Dedifferentiated amniotic fluid mesenchymal stem cell (primary cell): ENCODE measurements around the gene MMP2.

Source experiments
- DNase-seq: peaks from one replicate; pipeline ENCODE4 v3.0.0-alpha.2; 2016; ENCODE audit errors: extremely low spot score

MMP2 gene

GRCh38 chr16:55494994-55495421 lies 16.0 kb downstream of the MMP2 start:
- peak; percentile 94 for DNase-seq

- DNase-seq = no peak
Observed at GRCh38 chr16:55495616-55496289, 16.8 kb downstream of the MMP2 start.

- no peak for DNase-seq
Observed at GRCh38 chr16:55496509-55497145, 17.6 kb downstream of the MMP2 start.

GRCh38 chr16:55497558-55497957 lies 18.6 kb downstream of the MMP2 start:
- DNase-seq = no peak

DNA sequence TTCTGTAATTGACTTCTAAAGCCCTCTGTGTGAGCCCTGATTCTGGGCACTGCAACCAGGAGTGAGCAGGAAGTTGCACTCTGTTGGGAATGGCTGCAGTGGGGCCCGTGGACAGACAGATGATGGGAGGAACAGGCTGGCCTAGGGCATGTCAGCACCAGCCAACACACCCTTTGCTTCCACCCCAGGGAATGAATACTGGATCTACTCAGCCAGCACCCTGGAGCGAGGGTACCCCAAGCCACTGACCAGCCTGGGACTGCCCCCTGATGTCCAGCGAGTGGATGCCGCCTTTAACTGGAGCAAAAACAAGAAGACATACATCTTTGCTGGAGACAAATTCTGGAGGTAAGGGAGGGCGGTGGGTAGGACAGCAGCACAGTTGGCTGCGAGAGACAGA lies 19.1 kb downstream of the MMP2 start:
- no peak for DNase-seq

- no peak for DNase-seq
Observed at GRCh38 chr16:55499281-55499680, 20.3 kb downstream of the MMP2 start.

- DNase-seq = peak; percentile 98
Observed at GRCh38 chr16:55499951-55500529, 21.0 kb downstream of the MMP2 start.

- DNase-seq = peak; percentile 50
Observed at GRCh38 chr16:55500530-55501011, 21.6 kb downstream of the MMP2 start.

GRCh38 chr16:55501549-55502322 lies 22.7 kb downstream of the MMP2 start:
- no peak for DNase-seq

DNA sequence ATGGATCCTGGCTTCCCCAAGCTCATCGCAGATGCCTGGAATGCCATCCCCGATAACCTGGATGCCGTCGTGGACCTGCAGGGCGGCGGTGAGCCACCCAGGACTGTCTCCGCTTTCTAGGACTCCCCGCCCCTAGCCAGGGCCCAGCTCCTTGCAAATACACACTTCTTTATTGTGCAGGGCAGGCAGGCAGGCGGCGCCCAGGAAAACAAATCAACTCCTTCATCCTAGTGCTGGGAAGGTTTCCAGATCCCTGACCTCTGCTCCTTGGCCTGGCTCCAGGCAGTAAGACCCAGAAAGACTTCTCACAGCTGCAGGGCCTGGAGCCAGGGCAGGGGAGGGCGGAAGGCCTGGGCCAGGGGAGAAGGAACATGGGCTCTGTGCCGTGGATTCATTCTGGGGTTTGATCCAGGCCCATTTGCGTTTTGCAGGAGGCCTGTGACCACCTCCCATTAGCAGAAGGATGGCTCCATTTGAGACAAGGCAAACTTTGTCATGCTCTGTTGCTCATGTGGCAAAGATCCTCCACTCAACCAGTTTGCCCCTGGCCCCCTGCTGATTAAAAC lies 23.9 kb downstream of the MMP2 start:
- peak; percentile 44 for DNase-seq

DNA sequence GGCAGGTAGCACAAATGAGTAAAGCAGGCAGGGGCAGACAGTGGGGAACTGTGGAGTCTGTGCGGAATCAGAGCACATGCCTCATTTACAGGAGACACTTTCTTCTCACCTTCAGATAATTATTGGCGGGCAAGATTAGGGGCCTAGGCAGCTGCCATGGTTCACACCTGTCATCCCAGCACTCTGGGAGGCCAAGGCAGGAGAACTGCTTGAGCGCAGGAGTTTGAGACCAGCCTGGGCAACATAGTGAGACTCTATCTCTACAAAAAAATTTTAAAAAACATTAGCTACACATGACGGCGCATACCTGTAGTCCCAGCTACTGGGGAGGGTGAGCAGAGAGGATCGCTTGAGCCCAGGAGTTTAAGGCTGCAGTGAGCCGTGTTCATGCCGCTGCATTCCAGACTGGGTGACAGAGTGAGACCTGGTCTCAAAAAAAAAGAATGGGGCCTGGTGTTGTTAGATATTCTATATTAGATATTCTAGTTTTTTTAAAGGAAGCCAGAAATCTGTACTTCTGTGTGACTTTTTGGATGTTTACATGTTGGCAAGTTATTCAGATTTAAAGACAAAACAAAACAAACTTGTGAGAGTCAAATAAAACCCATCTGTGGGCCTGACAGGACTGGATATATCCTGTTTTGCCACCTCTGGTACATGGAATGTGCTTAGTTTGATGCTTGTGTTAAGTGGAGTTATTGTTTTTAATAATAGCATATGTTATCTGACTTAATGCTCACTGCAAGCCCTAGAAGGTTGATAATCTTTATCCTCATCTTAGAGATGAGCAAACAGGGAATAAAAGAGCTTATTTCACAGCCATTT lies 24.9 kb downstream of the MMP2 start:
- no peak for DNase-seq

DNA sequence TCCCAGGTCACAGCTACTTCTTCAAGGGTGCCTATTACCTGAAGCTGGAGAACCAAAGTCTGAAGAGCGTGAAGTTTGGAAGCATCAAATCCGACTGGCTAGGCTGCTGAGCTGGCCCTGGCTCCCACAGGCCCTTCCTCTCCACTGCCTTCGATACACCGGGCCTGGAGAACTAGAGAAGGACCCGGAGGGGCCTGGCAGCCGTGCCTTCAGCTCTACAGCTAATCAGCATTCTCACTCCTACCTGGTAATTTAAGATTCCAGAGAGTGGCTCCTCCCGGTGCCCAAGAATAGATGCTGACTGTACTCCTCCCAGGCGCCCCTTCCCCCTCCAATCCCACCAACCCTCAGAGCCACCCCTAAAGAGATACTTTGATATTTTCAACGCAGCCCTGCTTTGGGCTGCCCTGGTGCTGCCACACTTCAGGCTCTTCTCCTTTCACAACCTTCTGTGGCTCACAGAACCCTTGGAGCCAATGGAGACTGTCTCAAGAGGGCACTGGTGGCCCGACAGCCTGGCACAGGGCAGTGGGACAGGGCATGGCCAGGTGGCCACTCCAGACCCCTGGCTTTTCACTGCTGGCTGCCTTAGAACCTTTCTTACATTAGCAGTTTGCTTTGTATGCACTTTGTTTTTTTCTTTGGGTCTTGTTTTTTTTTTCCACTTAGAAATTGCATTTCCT lies 26.5 kb downstream of the MMP2 start:
- DNase-seq = no peak

- DNase-seq = no peak
Observed at GRCh38 chr16:55506083-55506482, 27.1 kb downstream of the MMP2 start.

- DNase-seq = no peak
Observed at GRCh38 chr16:55506708-55507107, 27.7 kb downstream of the MMP2 start.

- no peak for DNase-seq
Observed at GRCh38 chr16:55508271-55508921, 29.4 kb downstream of the MMP2 start.

DNA sequence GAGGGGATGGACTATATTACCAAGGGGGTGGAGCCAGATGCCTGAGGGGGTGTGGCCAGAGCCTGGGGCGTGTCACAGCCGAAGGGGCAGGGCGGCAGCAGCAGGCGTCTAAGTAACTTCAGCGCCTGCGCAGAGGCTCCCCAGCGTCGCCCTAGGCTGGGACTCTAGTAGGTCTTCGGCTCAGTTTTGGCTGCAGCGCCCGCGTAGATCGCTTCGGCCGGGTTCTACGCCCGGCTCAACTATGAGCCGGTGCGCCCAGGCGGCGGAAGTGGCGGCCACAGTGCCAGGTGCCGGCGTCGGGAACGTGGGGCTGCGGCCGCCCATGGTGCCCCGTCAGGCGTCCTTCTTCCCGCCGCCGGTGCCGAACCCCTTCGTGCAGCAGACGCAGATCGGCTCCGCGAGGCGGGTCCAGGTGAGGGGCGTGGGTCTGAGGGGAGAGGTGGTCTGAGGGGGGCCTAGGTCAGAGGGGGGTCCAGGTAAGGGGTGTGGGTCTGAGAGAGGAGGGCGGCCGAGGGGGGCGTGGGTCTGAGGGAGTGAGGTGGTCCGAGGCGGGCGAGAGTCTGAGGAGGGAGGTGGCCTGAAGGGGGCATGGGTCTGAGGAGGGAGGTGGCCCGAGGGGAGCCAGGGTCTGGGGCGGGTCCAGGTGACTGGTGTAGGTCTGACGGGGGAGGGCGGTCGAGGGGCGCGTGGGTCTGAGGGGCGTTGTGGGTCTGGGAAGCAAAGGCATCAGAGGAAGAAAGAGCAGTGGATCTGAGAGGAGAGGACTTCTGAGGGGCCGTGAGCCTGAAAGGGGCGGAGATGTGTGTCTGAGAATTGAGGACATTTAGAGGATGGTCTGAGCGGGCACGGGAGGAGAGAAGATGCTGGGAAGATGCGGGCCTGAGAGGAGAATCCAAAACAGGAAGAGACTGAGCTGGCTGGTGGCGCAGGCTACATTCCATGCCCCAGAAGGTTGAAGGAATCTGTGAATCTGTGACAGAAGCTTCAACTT lies 30.2 kb downstream of the MMP2 start, which contains the start of gene LPCAT2:
LPCAT2 (plus strand) TSS at position 132 of the 991 bp plus-strand sequence; CDS start at position 242, 110 bp downstream.
- peak; percentile 81 for DNase-seq

GRCh38 chr16:55510185-55510805 lies 31.3 kb downstream of the MMP2 start:
- no peak for DNase-seq

DNA sequence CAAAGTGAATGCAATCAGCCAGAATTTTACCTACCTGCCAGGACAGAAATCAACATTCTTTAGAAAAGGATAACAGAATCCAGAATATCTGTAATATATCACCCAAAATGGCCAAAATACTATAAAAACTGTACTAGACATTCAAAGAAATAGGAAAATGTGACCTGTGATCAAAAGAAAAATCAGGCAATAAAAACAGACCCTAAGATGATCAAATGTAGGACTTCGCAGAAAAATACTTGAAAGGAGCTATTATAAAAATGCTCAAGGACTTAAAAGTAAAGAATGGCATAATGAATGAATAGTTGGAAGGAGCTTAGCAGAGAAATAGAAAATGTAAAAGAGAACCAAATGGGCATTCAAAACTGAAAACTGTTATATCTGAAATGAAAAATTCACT lies 33.9 kb downstream of the MMP2 start:
- DNase-seq = no peak
